HG02642 (cell line): ENCODE data around the gene ADPRH.
A peak's percentile ranks its signal among the peaks of the same experiment; 100 is the strongest.
"Not testable (repeated sequence)": the region's sequence is repeated elsewhere in the genome, so short reads cannot be mapped to it uniquely, and the experiment has no call there.

Experiments
- ATAC-seq: cut with Tn5 transposase; IDR thresholded peaks from one replicate; pipeline ENCODE4 v1.9.1; 2021; ENCODE audit warnings: mild to moderate bottlenecking; ENCODE audit not compliant: unreplicated experiment, poor library complexity

The ADPRH gene

DNA sequence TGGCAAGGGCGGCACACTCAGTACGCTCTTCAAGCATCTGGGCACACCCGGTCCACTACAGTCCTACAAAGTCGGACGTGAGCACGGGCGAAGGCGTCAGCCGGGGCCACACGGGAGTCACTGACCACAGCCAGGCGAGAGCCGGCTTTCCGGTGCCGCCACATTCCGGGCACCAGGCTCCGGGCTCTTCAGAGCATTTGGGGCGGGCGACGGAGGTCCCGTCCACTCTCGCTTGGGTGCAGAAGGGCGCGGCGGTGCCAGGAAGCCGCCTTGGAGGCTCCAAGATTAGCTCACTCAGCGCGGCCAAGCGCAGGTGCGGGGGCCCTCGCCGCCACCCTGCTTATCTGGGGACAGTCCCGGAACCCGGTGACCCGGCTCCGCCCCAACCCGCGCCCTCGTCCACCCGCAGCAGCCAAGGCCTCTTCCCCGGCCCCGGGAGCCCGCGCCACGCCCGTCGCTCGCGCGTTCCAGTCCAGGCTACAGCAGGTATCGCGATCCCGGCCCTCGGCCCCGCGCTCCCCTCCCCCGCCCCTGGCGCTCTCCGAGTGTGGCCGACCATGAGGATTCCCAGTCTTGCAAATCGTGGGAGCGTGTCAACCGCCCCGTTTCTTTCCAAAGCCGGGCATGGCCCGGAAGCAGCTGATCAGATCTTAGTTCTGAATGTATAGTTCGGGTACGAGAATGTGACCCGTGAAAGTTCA lies at the start of gene ADPRH:
ADPRH (plus strand) TSS at position 127 of the 701 bp plus-strand sequence. CDS start 2,678 bp downstream, outside the sequence.
- ATAC-seq = peak; percentile 73

DNA sequence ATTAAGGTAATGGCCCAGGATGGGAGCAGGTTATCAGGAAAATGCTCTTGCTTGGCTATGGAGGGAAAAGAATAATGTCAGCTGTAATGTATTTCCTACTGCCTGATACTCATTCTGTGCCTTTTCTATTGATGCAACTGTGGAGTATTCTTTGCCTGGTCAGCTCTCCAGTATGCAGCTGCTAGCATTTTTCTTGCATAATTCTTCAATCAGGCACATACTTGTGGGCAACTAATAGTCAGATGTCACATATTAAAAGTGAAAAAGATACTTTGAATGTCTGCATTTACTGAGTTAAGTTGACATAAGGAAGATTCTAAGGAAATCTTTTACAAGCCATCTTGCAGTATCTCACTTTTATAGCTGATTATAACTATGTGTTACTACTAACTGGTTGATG lies 49.4 kb upstream of the ADPRH start:
- ATAC-seq = no peak

DNA sequence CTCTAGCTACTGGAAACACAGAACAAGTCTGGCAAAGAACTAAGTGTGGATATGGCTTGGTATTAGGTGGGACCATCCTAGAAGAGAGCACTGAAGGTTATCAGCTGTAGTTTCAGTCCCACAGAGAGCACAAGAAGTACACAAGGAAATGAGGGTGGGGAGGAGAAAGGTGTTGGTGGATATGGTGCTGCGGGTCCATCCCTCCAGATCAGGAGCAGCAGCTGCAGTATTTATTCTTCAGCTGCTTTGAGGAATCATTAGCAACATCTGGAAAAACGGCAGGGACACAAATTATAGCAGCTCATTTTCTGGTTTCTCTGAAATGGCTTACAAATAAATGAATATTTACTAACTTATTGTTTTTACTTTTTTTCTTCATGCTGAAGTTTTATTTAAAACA lies 48.8 kb upstream of the ADPRH start:
- no peak for ATAC-seq

DNA sequence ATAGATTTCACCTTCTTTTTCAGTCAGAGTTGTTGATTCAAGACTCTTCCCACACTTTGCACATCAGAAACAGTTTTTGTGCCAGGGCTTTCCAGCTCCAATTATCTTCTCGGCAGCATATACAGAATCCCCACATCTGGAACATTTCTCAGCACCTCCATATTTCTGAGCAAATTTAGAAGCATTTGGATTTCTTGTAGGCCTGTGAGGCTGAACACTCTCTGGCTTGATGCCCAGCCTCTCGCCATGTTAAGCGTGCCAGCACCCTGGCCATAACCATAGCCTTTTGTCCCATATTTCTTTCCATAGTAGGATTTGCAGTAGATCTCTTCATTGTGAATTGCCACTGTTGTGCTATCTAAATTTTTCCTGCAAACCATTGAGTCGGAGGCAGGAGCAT lies 48.1 kb upstream of the ADPRH start:
- ATAC-seq = no peak

DNA sequence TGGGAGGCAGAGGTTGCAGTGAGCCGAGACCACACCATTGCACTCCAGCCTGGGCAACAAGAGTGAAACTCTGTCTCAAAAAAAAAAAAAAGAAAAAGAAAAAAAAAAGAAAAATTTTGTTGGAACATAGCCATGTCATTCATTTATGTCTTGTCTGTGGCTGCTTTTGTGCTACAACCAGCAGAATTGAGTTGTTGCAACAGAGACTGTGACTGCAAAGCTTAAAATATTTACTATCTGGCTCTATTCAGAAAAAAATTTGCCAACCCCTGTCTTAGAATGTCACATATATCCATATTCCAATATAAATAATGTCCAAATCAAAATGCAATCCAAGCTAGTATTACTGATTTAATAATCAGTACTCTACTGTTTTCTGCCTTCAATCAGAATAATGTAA lies 45.0 kb upstream of the ADPRH start:
- no peak for ATAC-seq

DNA sequence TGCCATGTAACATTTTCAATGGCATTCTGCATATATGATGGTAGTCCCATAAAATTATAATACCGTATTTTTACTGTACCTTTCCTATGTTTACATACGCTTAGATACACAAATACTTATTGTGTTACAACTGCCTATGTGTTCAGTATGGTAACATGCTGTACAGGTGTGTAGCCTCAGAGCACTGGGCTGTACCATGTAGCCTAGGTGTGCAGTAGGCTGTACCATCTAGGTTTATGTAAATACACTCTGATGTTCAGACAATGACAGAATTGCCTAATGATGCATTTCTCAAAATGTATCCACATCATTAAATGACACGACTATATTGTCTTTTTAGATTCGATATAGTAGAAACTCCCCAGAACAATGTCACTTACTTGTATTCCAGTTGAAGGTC lies 42.5 kb upstream of the ADPRH start:
- ATAC-seq = no peak

DNA sequence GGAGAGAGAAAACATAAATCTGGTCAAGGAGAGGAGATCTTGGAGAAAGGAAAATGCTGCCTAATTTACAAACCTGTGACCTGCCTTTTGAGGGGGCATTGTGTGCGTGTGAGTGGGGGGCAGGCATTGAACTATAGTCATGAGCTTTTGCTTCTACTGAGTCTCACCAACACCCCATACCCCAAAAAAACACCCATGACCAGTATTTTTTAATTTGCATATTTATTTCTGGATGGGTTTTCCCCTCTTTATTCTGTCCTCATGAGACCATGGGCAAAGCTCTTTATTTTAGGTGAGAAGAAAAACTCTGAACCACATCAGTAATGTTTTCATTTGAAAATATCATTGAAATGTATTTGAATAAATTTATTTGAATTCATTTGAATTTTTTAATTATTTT lies 40.5 kb upstream of the ADPRH start:
- ATAC-seq = no peak

DNA sequence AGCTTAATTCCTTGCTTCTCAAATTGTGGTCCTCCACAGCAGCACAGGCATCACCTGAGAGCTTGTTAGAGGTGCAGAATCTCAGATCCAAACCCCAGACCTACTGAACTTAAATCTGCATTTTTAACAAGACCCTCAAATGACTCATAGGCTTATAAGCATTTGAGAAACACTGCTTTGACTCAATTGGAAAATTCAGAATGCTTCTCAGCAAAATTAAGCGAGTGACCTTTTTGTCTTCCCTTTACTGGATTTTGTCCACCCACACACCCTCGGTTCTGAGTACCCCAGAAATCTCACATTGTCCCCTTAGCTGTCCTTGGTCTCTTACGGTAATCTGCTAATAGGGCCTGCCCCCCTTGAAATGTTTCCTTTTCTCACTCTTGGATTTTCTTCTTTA lies 37.7 kb upstream of the ADPRH start:
- peak; percentile 35 for ATAC-seq

DNA sequence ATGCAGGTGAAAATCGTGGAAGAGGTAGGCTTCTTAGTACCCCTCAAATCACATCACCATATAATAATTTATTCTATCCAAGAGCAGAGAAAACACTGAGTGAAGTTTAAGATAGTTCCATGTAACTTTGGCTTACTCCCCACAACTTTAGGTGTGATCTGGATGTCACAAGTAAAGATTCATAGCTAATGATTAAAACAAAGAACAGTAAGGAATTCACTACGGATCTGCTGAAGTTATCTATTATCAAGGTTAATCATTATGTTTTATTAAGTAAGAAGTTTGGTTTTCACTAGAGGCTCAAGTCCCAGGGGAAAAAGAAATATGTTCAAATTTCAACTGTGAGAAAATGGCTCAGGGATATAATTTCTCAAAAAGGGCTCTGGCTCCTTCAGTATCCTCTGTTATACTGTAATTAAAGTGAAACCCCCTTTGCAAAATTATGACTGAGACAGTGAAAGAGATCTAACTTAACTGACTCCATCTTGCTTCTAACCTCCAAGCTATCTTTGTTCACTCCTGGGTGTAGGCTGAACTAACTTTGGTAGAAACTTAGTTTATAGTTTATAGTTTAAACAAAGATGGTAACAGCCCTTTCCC lies 37.0 kb upstream of the ADPRH start:
- no peak for ATAC-seq

DNA sequence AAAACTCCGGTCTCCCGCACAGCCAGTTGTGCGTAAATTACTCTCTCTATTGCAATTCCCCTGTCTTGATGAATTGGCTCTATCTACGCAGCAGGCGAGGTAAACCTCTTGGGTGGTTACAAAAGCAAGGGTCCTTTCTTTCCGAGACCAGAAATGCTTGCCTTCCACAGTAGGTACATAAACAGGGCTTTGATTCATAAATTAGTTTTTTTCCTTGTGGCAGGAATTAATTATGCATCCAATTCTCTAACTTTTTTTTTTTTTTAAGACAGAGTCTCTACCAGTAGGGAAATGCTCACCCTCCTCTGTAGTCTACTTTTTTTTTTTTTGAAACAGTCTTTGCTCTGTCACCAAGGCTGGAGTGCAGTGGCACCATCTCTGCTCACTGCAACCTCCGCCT lies 36.1 kb upstream of the ADPRH start:
- ATAC-seq = no peak

DNA sequence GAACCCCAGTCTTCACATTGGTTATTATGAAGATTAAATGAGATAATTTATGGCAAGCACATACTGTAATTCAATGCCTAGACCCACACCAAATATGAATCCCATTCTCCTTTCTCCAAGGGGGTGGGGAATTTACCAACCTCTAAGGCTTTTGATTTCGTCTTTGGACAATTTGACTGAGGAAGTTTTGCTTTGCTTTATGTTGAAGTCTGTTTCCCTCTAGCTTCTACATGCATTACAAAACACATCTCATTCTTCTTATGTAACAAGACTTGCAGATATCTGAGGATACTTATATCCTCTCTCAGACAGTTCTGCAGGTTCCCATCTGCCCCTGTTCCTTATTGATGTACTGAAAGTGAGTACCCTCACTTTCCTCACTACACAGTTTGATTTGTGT lies 32.1 kb upstream of the ADPRH start:
- ATAC-seq = no peak

DNA sequence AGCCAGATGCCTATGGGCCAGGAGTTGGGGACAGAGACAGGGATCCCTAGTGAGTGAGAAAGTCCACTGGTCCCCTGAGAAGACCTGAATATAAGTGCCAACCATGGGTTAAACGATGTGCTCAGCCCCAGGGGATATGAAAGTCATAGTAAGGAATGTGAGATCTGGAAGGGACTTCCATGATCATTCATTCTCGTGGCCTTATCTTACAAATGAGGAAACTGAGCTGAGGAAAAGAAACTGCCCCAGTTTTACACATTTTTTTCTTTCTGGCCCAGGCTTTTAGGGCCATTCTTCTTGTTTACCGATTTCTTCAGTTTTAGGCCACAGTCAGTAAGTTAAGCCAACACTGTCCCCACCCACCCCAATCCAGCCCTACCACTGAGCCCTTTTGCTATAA lies 31.0 kb upstream of the ADPRH start:
- no peak for ATAC-seq

DNA sequence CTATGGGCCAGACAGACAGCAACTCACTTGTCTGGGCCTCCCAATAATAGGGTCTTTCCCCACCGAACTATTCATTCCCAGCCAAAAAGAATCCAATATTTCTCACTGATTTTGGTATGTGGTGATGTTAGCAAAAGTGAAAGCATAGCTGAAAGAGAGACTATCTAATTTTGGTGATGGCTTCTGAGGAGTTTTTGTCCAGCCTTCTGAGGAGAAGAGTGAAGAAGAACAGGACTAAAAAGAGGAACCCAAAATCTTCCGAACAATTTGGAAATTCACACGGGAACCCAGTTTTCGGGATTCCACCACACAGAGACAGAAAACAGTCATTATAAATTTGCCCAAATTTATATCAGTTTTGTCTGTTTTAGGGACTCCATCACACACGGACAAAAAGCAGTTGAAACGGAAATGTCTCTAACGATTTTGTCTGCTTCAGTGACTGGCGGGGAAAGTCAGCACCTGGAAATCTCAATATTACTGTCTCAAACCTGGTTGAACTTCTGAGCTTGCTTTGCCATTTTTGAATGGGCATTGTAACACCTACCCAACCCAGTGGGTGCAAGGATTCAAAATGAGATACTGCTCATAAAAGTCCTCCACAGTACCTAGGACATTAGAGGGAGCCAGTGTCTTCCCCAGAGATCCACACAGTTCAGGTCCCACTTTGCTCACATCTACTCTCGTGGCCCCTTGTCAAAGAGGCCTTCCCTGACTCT lies 28.9 kb upstream of the ADPRH start:
- ATAC-seq = peak; percentile 39

DNA sequence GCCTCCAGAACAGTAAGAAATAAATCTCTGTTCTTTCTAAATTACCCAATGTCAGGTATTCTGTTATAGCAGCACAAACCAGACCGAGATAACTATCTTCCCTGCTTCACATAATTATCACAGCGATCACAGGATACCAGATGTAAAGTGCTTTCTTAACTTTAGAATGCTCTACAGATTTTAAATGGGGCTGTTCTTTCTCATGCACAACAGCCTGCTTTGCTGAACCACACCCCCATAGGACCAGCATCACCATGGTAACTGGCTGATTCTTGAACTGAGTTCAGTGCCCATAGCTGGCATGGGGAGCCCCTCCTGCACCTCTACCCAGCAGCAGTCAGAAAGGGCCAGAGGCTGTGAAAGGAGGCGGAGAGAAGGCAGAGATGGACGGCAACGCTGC lies 27.7 kb upstream of the ADPRH start:
- no peak for ATAC-seq

DNA sequence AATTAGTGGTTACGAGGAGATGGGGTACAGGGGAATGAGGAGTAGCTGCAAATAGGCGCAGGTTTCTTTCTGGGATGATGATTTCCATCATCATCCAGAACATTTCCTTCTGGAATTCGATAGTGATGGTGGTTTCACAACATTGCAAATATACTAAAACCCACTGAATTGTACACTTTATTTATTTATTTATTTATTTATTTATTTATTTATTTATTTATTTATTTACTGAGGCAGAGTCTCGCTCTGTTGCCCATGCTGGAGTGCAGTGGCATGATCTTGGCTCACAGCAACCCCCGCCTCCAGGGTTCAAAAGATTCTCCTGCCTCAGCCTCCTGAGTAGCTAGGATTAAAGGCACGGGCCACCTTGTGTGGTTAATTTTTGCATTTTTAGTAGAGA lies 26.4 kb upstream of the ADPRH start:
- ATAC-seq = not testable (repeated sequence)

DNA sequence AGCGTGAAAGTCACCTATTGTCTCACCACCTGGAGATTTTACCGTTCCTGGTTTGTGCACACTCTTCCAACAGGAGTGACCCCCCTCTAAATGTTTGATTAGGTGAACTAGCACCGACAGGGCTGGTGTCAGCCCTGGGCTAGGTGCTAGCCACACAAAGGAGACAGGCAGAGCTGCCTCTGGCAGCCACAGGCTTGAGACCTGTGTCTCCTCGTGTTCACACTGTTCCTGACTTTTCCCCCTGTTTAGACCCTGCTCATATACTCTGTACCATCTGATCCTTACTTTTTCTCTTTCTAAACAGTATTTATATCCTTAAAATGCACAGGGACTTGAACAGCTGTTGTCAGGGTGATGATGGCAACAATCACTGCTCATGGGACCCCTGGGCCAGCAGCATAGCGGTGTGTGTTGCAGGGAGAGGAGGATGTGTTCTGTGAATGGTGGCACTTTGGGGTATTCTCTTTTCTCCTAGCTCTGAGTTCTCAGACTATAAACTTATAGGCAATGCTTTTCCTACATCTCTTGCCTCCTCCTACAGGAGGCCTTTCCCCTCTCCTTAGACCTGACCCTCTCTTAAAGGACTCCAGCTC lies 25.4 kb upstream of the ADPRH start:
- no peak for ATAC-seq

DNA sequence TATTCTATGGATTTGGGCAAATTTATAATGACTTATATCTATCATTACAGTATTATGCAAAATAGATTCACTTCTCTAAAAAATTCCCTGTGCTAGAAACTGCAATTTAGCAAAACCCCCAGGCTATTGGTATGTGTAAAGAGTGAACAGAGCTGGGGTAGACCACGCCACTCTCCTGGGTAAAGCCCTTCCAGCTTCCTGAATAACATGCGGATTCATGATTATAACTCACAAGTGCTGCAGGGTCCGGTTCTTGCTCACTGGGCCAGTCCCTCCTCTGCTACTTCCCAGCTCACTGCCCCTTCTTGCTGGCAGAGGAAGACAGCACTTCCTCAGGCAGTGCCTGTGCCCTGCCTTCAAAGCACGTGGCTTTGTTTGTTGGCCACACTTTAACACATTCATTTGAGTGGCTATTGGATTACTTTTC lies 24.0 kb upstream of the ADPRH start:
- ATAC-seq = no peak

DNA sequence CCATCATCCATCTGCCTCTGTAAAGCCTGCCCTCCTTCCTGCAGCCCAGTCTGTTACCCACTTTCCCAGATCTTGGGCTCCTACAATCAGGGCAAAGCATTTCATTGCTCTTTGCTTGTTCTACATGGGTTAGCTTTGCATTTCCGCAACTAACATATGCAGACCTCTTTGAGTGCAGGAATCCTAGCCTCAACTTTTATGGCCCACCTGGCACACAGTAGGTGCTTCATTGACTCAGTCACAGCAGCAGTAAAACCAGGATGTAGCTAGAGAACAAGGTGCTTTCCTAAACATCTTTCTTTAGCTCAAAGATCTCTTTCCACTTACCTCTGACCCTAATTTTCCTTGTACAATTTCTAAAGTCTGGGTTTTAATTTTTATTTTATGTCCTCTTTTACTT lies 23.4 kb upstream of the ADPRH start:
- no peak for ATAC-seq

DNA sequence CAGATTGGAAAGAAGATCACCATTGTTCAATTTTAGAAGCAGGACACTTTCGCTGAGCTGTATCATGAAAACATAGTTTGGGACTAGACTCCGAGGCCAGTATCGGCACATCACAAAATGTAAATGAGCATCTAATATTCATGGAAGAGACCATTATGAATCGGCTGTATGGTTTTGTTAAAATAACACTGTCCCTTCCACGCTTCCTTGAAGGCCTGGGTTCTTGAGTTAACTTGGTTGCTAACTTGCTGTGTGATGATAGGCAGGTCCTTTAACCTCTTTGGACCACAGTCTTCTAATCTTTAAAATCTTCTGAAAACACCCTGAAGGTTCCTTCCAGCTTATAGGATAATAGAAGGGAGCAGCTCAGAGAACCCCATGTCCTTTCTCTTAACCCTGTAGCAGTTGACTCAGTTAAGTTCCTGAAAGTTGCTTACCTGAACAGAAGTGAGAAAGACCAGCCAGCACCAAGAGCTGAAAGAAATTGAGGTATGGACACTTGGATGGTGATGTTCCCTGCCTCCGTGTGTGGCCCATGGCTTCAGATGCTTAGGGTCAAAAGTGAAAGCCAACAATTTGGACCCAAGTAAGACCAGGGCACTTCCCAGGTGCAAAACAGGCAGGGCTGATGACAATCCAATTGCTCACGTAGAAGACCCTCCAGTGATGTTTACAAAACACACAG lies 22.0 kb upstream of the ADPRH start:
- ATAC-seq = no peak

DNA sequence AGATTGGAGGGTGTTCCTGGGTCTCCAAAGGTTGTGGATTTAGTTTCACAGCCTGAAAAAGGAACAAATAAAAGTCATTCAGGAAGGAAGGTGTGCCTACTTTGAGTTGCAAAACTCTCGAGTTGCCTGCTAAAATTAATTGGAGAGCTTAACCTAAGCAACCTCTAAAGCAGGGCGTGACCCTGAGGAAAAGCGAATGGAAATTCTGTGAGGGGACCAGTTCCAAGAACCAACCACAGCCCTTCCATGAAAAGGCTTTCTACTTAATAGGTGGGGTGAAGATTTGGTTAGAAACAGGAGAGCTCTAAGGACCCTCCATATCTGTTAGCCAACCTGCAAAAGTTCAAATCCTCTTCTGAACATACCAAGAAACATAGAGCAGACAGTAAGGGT lies 21.4 kb upstream of the ADPRH start:
- no peak for ATAC-seq
